HEK293 (cell line): ENCODE results near the gene NAAA.

Experiments used
- CTCF ChIA-PET: fragments of 350-600 bp; formaldehyde crosslinking; extraction: SDS; loops from one replicate; lab custom pipeline; 2021; ENCODE audit warnings: antibody characterized with exemption; lab: Yijun Ruan, JAX
- POLR2A ChIA-PET: fragments of 300-600 bp; formaldehyde crosslinking; extraction: SDS; loops from one replicate; lab custom pipeline; 2020; ENCODE audit warnings: antibody characterized with exemption, inconsistent platforms; lab: Yijun Ruan, JAX
- H3K27ac ChIP-seq: fragments of 200-500 bp; sonication (Bioruptor generic); 2 replicates; pipeline ENCODE4 v1.5.1; 2014; ENCODE audit warnings: low read depth, low read length, control low read depth, inconsistent platforms; ENCODE audit errors: extremely low read depth
- H3K36me3 ChIP-seq, 2 experiments: fragments of 200-500 bp in 1 of 2; sonication (Bioruptor generic) in 1 of 2; 1 replicate in 1 of 2; 2 replicates in 1 of 2; pipeline ENCODE4 v1.5.1; 2014 to 2017; ENCODE audit warnings: inconsistent platforms in 2 of 2, low read length in 2 of 2; ENCODE audit not compliant: control insufficient read depth in 2 of 2, insufficient read depth in 1 of 2
- H3K4me1 ChIP-seq: fragments of 200-500 bp; sonication (Bioruptor generic); 2 replicates; pipeline ENCODE4 v1.5.1; 2014; ENCODE audit warnings: mild to moderate bottlenecking, low read length, inconsistent platforms; ENCODE audit not compliant: control insufficient read depth, insufficient read depth
- H3K4me3 ChIP-seq: 2 replicates; pipeline ENCODE4 v1.5.1; 2011; ENCODE audit warnings: low read depth, mild to moderate bottlenecking, control low read depth, low read length, moderate library complexity
- H3K9me3 ChIP-seq: fragments of 200-500 bp; sonication (Bioruptor generic); 2 replicates; pipeline ENCODE4 v1.5.1; 2014; ENCODE audit warnings: low read depth, low read length, inconsistent platforms; ENCODE audit not compliant: control insufficient read depth, insufficient read depth
- GLIS1 ChIP-seq: fragments of 450-650 bp; formaldehyde crosslinking; IDR thresholded peaks from 2 replicates; pipeline ENCODE4 v1.5.1; 2016; ENCODE audit warnings: missing biosample characterization, missing genetic modification characterization
- HOXD13 ChIP-seq: sonication (generic); formaldehyde crosslinking; IDR thresholded peaks from 2 replicates; pipeline ENCODE4 v1.8.0; 2022; ENCODE audit warnings: missing genetic modification reagents, borderline replicate concordance
- KLF1 ChIP-seq: fragments of 450-650 bp; formaldehyde crosslinking; IDR thresholded peaks from 2 replicates; pipeline ENCODE4 v1.5.1; 2016; ENCODE audit warnings: missing biosample characterization, missing genetic modification characterization
- KLF7 ChIP-seq: fragments of 450-650 bp; formaldehyde crosslinking; IDR thresholded peaks from 2 replicates; pipeline ENCODE4 v1.5.1; 2016; ENCODE audit warnings: missing biosample characterization, missing genetic modification characterization, borderline replicate concordance
- KLF8 ChIP-seq: fragments of 450-650 bp; formaldehyde crosslinking; IDR thresholded peaks from 2 replicates; pipeline ENCODE4 v1.5.1; 2016; ENCODE audit warnings: missing biosample characterization, missing genetic modification characterization
- PRDM1 ChIP-seq: fragments of 450-650 bp; formaldehyde crosslinking; IDR thresholded peaks from 2 replicates; pipeline ENCODE4; 2016; ENCODE audit warnings: missing biosample characterization, missing genetic modification characterization
- SALL2 ChIP-seq: fragments of 450-650 bp; formaldehyde crosslinking; IDR thresholded peaks from 2 replicates; pipeline ENCODE4 v1.5.0; 2017; ENCODE audit warnings: missing biosample characterization, mild to moderate bottlenecking, missing genetic modification characterization, borderline replicate concordance
- SP2 ChIP-seq: fragments of 450-650 bp; formaldehyde crosslinking; IDR thresholded peaks from 2 replicates; pipeline ENCODE4 v1.5.1; 2016; ENCODE audit warnings: missing biosample characterization, missing genetic modification characterization
- SP7 ChIP-seq: fragments of 450-650 bp; formaldehyde crosslinking; IDR thresholded peaks from 2 replicates; pipeline ENCODE4 v1.5.1; 2016; ENCODE audit warnings: missing biosample characterization, missing genetic modification characterization
- TCF7L2 ChIP-seq: IDR thresholded peaks from 2 replicates; pipeline ENCODE4 v1.6.1; 2011; ENCODE audit warnings: low read depth, mild to moderate bottlenecking, inconsistent platforms, low read length, moderate library complexity, borderline replicate concordance
- YY1 ChIP-seq: fragments of 450-650 bp; formaldehyde crosslinking; IDR thresholded peaks from 2 replicates; pipeline ENCODE4 v1.5.1; 2018; ENCODE audit warnings: missing biosample characterization, missing genetic modification characterization
- ZBTB1 ChIP-seq: fragments of 450-650 bp; formaldehyde crosslinking; IDR thresholded peaks from 2 replicates; pipeline ENCODE4 v1.5.1; 2016; ENCODE audit warnings: missing biosample characterization, missing genetic modification characterization
- ZBTB17 ChIP-seq: fragments of 450-650 bp; formaldehyde crosslinking; IDR thresholded peaks from 2 replicates; pipeline ENCODE4 v1.5.1; 2016; ENCODE audit warnings: missing biosample characterization, missing genetic modification characterization
- ZNF132 ChIP-seq: fragments of 450-650 bp; formaldehyde crosslinking; IDR thresholded peaks from 2 replicates; pipeline ENCODE4 v1.5.1; 2017; ENCODE audit warnings: missing biosample characterization, missing genetic modification characterization, borderline replicate concordance
- ZNF292 ChIP-seq: fragments of 450-650 bp; formaldehyde crosslinking; IDR thresholded peaks from 2 replicates; pipeline ENCODE4 v1.5.1; 2016; ENCODE audit warnings: low read depth, missing biosample characterization, missing genetic modification characterization, borderline replicate concordance
- ZNF48 ChIP-seq: fragments of 450-650 bp; formaldehyde crosslinking; IDR thresholded peaks from 2 replicates; pipeline ENCODE4 v1.5.1; 2016; ENCODE audit warnings: missing biosample characterization, missing genetic modification characterization
- ZNF561 ChIP-seq: fragments of 450-650 bp; IDR thresholded peaks from 2 replicates; pipeline ENCODE4 v1.5.1; 2018; ENCODE audit warnings: missing biosample characterization, missing genetic modification characterization, borderline replicate concordance
- ZNF596 ChIP-seq: fragments of 450-650 bp; IDR thresholded peaks from 2 replicates; pipeline ENCODE4 v1.5.0; 2018; ENCODE audit warnings: missing biosample characterization, mild to moderate bottlenecking, missing genetic modification characterization, moderate library complexity
- ZNF621 ChIP-seq: fragments of 450-650 bp; formaldehyde crosslinking; IDR thresholded peaks from 2 replicates; pipeline ENCODE4 v1.5.1; 2017; ENCODE audit warnings: missing biosample characterization, missing genetic modification characterization
- ZNF677 ChIP-seq: fragments of 450-650 bp; IDR thresholded peaks from 2 replicates; pipeline ENCODE4 v1.5.0; 2018; ENCODE audit warnings: missing biosample characterization, mild to moderate bottlenecking, missing genetic modification characterization, moderate library complexity
- TF ChIP-seq, protein P1 (sequence below): fragments of 450-650 bp; formaldehyde crosslinking; IDR thresholded peaks from 2 replicates; pipeline ENCODE4 v1.5.1; 2017; ENCODE audit warnings: missing biosample characterization, missing genetic modification characterization
- TF ChIP-seq, protein P2 (sequence below): fragments of 450-650 bp; formaldehyde crosslinking; IDR thresholded peaks from 2 replicates; pipeline ENCODE4 v1.5.1; 2016; ENCODE audit warnings: missing biosample characterization, missing genetic modification characterization
- TF ChIP-seq, protein P3 (sequence below): fragments of 450-650 bp; formaldehyde crosslinking; IDR thresholded peaks from 2 replicates; pipeline ENCODE4 v1.5.1; 2016; ENCODE audit warnings: missing biosample characterization, missing genetic modification characterization
- TF ChIP-seq, protein P4 (sequence below): fragments of 450-650 bp; formaldehyde crosslinking; IDR thresholded peaks from 2 replicates; pipeline ENCODE4 v1.5.1; 2016; ENCODE audit warnings: missing biosample characterization, missing genetic modification characterization

The NAAA gene

DNA sequence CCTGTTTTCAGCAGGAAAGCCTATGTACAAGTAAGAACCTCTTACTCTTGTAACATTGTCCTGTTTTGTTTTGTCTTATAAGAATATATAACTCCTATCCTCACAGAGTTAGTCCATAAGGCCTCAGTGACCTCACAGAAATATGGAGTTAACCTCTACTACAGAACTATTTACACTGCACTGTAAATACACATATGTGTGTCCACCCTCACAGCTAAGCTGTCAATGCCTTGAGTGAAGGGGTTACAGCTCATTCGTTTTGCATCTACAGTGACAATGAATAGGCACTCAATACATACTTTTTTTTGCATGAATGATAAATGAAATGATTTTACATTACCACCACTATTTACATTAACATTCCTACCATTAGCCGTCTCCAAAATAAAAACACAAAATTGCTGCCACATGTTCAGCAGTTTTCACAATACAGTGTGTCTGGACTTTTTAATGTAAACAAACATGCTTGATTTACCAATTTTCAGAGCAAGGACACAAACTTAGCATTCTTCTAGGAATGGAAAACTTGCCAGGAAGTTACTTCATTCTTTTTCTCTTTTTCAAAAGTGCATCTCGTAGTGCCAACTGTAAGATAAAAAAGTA lies 9.5 kb upstream of the NAAA start (continued):
- TF ChIP-seq ZNF596 (tag by site-specific recombination) (no peak), HOXD13 (no peak), SALL2 (tag by site-specific recombination) (no peak)

DNA sequence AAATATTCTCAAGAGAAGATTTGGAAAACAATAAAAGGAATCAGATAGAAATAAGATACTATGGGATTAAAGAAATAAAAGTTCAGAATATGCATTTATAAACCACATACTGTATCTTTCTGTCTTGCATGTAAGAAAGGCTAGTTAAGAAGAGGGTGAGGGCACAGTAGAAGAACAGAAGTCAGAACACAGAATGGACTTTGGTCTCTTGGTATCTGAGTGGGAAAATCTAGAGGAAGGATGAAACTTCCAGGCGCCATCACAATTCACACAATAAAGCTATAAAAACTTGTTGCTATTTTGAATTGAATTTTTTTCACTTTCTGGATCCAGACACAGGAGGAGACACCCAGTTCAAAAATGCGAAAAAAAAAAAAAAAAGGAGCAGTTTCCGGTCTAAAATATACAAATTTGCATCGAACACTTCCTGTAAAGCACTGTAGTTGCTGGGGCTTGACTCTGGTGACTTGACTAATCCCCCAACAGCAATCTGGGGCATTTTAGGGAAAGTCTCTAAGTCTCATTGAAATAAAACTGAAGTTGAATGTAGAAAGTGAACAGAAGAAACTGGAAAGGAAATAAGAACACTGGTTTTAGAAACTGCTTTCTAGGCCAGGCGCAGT lies 8.1 kb upstream of the NAAA start:
- H3K4me1 ChIP-seq, result no peaks in the 10 kb centered on the region
- H3K36me3 ChIP-seq, result peaks cover 7 to 69% of the 10 kb centered on the region in 2 experiments
- CTCF ChIA-PET, result no interaction called here
- POLR2A ChIA-PET, result no interaction called here
- TF ChIP-seq KLF1 (tag by site-specific recombination) (no peak), SP2 (tag by site-specific recombination) (no peak), ZNF677 (no peak), ZBTB1 (no peak), ZNF561 (tag by site-specific recombination) (no peak), SP7 (tag by site-specific recombination) (no peak), ZNF48 (tag by site-specific recombination) (no peak), KLF8 (tag by site-specific recombination) (no peak), GLIS1 (tag by site-specific recombination) (no peak), PRDM1 (tag by site-specific recombination) (no peak)
- TF ChIP-seq, protein P1, sequence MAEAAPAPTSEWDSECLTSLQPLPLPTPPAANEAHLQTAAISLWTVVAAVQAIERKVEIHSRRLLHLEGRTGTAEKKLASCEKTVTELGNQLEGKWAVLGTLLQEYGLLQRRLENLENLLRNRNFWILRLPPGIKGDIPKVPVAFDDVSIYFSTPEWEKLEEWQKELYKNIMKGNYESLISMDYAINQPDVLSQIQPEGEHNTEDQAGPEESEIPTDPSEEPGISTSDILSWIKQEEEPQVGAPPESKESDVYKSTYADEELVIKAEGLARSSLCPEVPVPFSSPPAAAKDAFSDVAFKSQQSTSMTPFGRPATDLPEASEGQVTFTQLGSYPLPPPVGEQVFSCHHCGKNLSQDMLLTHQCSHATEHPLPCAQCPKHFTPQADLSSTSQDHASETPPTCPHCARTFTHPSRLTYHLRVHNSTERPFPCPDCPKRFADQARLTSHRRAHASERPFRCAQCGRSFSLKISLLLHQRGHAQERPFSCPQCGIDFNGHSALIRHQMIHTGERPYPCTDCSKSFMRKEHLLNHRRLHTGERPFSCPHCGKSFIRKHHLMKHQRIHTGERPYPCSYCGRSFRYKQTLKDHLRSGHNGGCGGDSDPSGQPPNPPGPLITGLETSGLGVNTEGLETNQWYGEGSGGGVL, result no peak
- H3K27ac ChIP-seq, result no peak overlapping the region
- no peak overlapping the region for H3K4me3 ChIP-seq
- H3K9me3 ChIP-seq, result no peaks in the 10 kb centered on the region

DNA sequence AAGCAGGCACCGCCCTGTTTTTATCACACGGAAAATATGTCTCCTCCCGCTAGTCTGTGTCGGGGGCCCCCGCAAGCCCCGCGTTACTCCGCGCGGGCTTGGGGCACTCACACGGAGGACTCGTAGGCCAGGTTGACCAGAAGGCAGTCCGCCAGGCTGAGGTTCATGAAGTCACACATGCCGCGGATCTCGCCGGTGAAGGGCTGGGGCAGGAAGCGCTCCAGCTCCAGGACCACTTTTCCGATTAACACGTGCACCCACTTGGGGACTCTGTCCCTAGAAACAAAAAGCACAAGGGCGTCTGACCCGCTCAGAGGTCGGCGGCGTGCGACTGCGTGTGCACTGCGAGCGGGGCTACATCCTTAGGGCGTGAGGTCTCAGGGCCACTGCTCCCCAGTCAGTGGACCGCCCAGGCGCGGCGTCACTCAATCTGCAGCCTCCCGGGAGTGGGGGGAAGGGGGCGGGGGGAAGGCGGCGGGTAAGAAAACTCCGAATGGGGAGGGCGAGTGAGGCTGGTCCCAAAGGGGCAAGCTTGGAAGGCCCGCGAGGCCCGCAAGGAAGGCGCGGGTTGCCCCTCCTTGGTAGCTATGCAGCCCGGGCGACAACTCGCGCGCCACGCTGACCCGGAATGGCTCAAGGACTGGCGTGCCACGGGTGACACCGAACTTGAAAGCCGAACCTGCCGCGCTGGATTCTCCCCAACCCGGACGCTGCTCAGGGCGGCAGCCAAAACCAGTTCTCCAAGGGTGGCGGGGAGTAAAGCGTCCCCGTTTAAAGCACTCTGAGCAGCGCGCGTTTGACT lies 722 bp downstream of the NAAA start:
- Histone ChIP-seq H3K4me3 (peak overlapping the region; percentile 51), H3K4me1 (no peaks in the 10 kb centered on the region), H3K27ac (peak overlapping the region; percentile 30; the same call in 1 of the 2 replicates), H3K36me3 (peaks cover 0 to 33% of the 10 kb centered on the region in 2 experiments; a peak in 2 of 3 replicates), H3K9me3 (no peaks in the 10 kb centered on the region)
- ChIA-PET CTCF (interaction anchor here (0.6 to 1.9 kb wide), 2 partner anchors 24 to 92 kb away, joined by 3 to 5 read pairs; no protein-coding TSS in a partner anchor), POLR2A (interaction anchor here (0.7 to 1.6 kb wide), 2 partner anchors 15 to 215 kb away, joined by 3 to 5 read pairs; partner anchors contain the start of gene USO1)
- no peak for TF ChIP-seq TCF7L2
- TF ChIP-seq, protein P2, sequence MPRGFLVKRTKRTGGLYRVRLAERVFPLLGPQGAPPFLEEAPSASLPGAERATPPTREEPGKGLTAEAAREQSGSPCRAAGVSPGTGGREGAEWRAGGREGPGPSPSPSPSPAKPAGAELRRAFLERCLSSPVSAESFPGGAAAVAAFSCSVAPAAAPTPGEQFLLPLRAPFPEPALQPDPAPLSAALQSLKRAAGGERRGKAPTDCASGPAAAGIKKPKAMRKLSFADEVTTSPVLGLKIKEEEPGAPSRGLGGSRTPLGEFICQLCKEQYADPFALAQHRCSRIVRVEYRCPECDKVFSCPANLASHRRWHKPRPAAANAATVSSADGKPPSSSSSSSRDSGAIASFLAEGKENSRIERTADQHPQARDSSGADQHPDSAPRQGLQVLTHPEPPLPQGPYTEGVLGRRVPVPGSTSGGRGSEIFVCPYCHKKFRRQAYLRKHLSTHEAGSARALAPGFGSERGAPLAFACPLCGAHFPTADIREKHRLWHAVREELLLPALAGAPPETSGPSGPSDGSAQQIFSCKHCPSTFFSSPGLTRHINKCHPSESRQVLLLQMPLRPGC, result no peak
- TF ChIP-seq, protein P3, sequence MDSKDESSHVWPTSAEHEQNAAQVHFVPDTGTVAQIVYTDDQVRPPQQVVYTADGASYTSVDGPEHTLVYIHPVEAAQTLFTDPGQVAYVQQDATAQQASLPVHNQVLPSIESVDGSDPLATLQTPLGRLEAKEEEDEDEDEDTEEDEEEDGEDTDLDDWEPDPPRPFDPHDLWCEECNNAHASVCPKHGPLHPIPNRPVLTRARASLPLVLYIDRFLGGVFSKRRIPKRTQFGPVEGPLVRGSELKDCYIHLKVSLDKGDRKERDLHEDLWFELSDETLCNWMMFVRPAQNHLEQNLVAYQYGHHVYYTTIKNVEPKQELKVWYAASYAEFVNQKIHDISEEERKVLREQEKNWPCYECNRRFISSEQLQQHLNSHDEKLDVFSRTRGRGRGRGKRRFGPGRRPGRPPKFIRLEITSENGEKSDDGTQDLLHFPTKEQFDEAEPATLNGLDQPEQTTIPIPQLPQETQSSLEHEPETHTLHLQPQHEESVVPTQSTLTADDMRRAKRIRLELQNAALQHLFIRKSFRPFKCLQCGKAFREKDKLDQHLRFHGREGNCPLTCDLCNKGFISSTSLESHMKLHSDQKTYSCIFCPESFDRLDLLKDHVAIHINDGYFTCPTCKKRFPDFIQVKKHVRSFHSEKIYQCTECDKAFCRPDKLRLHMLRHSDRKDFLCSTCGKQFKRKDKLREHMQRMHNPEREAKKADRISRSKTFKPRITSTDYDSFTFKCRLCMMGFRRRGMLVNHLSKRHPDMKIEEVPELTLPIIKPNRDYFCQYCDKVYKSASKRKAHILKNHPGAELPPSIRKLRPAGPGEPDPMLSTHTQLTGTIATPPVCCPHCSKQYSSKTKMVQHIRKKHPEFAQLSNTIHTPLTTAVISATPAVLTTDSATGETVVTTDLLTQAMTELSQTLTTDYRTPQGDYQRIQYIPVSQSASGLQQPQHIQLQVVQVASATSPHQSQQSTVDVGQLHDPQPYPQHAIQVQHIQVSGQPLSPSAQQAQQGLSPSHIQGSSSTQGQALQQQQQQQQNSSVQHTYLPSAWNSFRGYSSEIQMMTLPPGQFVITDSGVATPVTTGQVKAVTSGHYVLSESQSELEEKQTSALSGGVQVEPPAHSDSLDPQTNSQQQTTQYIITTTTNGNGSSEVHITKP (tag by site-specific recombination), result peak; percentile 98
- peak; percentile 57 for TF ChIP-seq ZBTB17 (tag by site-specific recombination)
- TF ChIP-seq YY1, result no peak
- TF ChIP-seq, protein P4, sequence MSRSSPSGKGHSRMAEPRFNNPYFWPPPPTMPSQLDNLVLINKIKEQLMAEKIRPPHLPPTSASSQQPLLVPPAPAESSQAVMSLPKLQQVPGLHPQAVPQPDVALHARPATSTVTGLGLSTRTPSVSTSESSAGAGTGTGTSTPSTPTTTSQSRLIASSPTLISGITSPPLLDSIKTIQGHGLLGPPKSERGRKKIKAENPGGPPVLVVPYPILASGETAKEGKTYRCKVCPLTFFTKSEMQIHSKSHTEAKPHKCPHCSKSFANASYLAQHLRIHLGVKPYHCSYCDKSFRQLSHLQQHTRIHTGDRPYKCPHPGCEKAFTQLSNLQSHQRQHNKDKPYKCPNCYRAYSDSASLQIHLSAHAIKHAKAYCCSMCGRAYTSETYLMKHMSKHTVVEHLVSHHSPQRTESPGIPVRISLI (tag by site-specific recombination), result no peak
- TF ChIP-seq ZNF621 (tag by site-specific recombination), result no peak
- TF ChIP-seq SP7 (tag by site-specific recombination), result no peak
- no peak for TF ChIP-seq ZNF292
- TF ChIP-seq KLF7 (tag by site-specific recombination), result 0 out of 2 replicates have a peak, but pooled peaks have one; percentile 51
- no peak for TF ChIP-seq ZNF132 (tag by site-specific recombination)
